GM21825 (cell line): ENCODE measurements around the gene MAN1B1.
"Not testable (repeated sequence)": the region's sequence is repeated elsewhere in the genome, so short reads cannot be mapped to it uniquely, and the experiment has no call there.

Experiments
- ATAC-seq: cut with Tn5 transposase; IDR thresholded peaks from one replicate; pipeline ENCODE4 v1.9.1; 2021; ENCODE audit warnings: mild to moderate bottlenecking, moderate library complexity; ENCODE audit not compliant: unreplicated experiment

MAN1B1 gene

GRCh38 chr9:137052293-137052692 lies 34.5 kb upstream of the MAN1B1 start:
- ATAC-seq: no peak

- no peak for ATAC-seq
These were observed 33.5 kb upstream of the MAN1B1 start for GRCh38 chr9:137052998-137053943.

GRCh38 chr9:137053944-137054931 lies 32.5 kb upstream of the MAN1B1 start, which contains the start of gene ENTPD2:
ENTPD2 (minus strand) TSS chr9:137054061; CDS start chr9:137053997, 64 bp downstream.
- no peak for ATAC-seq

GRCh38 chr9:137054932-137055384 lies 31.8 kb upstream of the MAN1B1 start:
- no peak for ATAC-seq

GRCh38 chr9:137055385-137056364 lies 31.1 kb upstream of the MAN1B1 start:
- ATAC-seq: no peak

- no peak for ATAC-seq
These were observed 29.9 kb upstream of the MAN1B1 start for GRCh38 chr9:137056739-137057415.

- no peak for ATAC-seq
These were observed 29.2 kb upstream of the MAN1B1 start for GRCh38 chr9:137057545-137057944.

GRCh38 chr9:137058521-137059234 lies 28.1 kb upstream of the MAN1B1 start:
- ATAC-seq: no peak

GRCh38 chr9:137062384-137062783 lies 24.4 kb upstream of the MAN1B1 start:
- ATAC-seq: no peak

- not testable (repeated sequence) for ATAC-seq
These were observed 24.0 kb upstream of the MAN1B1 start for GRCh38 chr9:137062798-137063197.

- ATAC-seq: no peak
These were observed 23.3 kb upstream of the MAN1B1 start for GRCh38 chr9:137063311-137064026.

GRCh38 chr9:137064027-137064879 lies 22.5 kb upstream of the MAN1B1 start:
- no peak for ATAC-seq

- no peak for ATAC-seq
These were observed 22.0 kb upstream of the MAN1B1 start for GRCh38 chr9:137064880-137065164.

GRCh38 chr9:137065336-137065967 lies 21.3 kb upstream of the MAN1B1 start:
- no peak for ATAC-seq

- ATAC-seq: no peak
These were observed 20.5 kb upstream of the MAN1B1 start for GRCh38 chr9:137066096-137066861.

- ATAC-seq: peak; percentile 30
These were observed 18.8 kb upstream of the MAN1B1 start for GRCh38 chr9:137067860-137068538.
